HCT116 (cell line): ENCODE measurements around the gene SPDEF. TPM values are rescaled to one million over a fixed set of nuclear protein-coding genes. Genes with fewer than 3 reads are reported as not detected.
A peak's percentile ranks its signal among the peaks of the same experiment; 100 is the strongest.

Experiments used
- ATAC-seq: fragments of 200-7000 bp; cut with Tn5 transposase; 2 replicates; pipeline ENCODE4 v1.9.1; 2020; ENCODE audit warnings: mild to moderate bottlenecking, moderate library complexity
- BruUV-seq: library from RNA; stranded (reverse); fragments of 400-500 nt; replicated peaks from 2 replicates; lab custom pipeline; 2021; lab: Mats Ljungman, UMichigan
- CTCF ChIA-PET: fragments of 300-600 bp; sonication (Branson Sonifier 250); formaldehyde crosslinking; loops from one replicate; lab custom pipeline; 2021; ENCODE audit warnings: antibody characterized with exemption; lab: Charles Lee
- POLR2A ChIA-PET: fragments of 300-600, 350-600 bp; sonication (Branson Sonifier 250); formaldehyde crosslinking; loops from one replicate; lab custom pipeline; 2021; ENCODE audit warnings: antibody characterized with exemption; lab: Charles Lee
- RAD21 ChIA-PET, 2 experiments: fragments of 300-600 bp; sonication (Branson Sonifier 250); formaldehyde crosslinking; loops; one replicate each; lab custom pipeline; 2023; ENCODE audit warnings: low total read pairs in 2 of 2; ENCODE audit not compliant: uncharacterized antibody in 2 of 2, unreplicated experiment in 2 of 2, low non-redundant PET in 1 of 2; lab: Charles Lee
- DNase-seq: peaks from one replicate; pipeline ENCODE4 v3.0.0-alpha.2; 2010; ENCODE audit warnings: low read depth, low spot score
- H2AFZ ChIP-seq: fragments of 200-600 bp; shearing (Covaris generic), sonication (generic); 2 replicates; pipeline ENCODE4 v1.6.1; 2017; ENCODE audit warnings: low read depth, mixed run types, mixed read lengths, antibody characterized with exemption, low read length; ENCODE audit not compliant: poor library complexity, severe bottlenecking
- H3K27ac ChIP-seq: 2 replicates; pipeline ENCODE4 v1.5.1; 2012; ENCODE audit warnings: low read depth, low read length
- H3K27me3 ChIP-seq: fragments of 200-600 bp; sonication (generic); 2 replicates; pipeline ENCODE4 v1.6.1; 2016; ENCODE audit warnings: mixed run types, low read length, mixed read lengths; ENCODE audit not compliant: insufficient read depth
- H3K36me3 ChIP-seq, 2 experiments: fragments of 200-500 bp in 1 of 2; fragments of 200-600 bp in 1 of 2; sonication (Bioruptor generic) in 1 of 2; sonication (generic) in 1 of 2; 2 replicates each; pipeline versions ENCODE4 v1.5.1 to v1.6.1; 2014 to 2016; ENCODE audit warnings: low read length in 2 of 2, inconsistent platforms in 1 of 2, mixed read lengths in 1 of 2, mixed run types in 1 of 2; ENCODE audit not compliant: insufficient read depth in 2 of 2, control insufficient read depth in 1 of 2
- H3K4me1 ChIP-seq, 2 experiments: fragments of 200-600 bp in 1 of 2; sonication (generic) in 1 of 2; 2 replicates each; pipeline versions ENCODE4 v1.5.1 to v1.6.1; 2012 to 2017; ENCODE audit warnings: low read length in 2 of 2, inconsistent platforms in 1 of 2, mild to moderate bottlenecking in 1 of 2, mixed read lengths in 1 of 2, mixed run types in 1 of 2, moderate library complexity in 1 of 2; ENCODE audit not compliant: insufficient read depth in 2 of 2, control insufficient read depth in 1 of 2
- H3K4me2 ChIP-seq: fragments of 200-600 bp; sonication (generic); 2 replicates; pipeline ENCODE4 v1.6.1; 2017; ENCODE audit warnings: mixed run types, low read length, mixed read lengths
- H3K4me3 ChIP-seq, 2 experiments: fragments of 200-600 bp in 1 of 2; sonication (generic) in 1 of 2; replicated peaks in 1 of 2; 2 replicates each; pipeline ENCODE4 v1.5.1; 2011 to 2016; ENCODE audit warnings: low read length in 2 of 2, control low read depth in 1 of 2, low read depth in 1 of 2, mild to moderate bottlenecking in 1 of 2, mixed read lengths in 1 of 2, mixed run types in 1 of 2
- H3K79me2 ChIP-seq: fragments of 200-600 bp; sonication (generic); 2 replicates; pipeline ENCODE4 v1.6.1; 2017; ENCODE audit warnings: mild to moderate bottlenecking, mixed run types, low read length, moderate library complexity, mixed read lengths; ENCODE audit not compliant: insufficient read depth
- H3K9ac ChIP-seq: fragments of 200-600 bp; sonication (generic); 2 replicates; pipeline ENCODE4 v1.6.1; 2016; ENCODE audit warnings: low read length, mixed read lengths
- H3K9me2 ChIP-seq: fragments of 200-600 bp; sonication (generic), shearing (Covaris generic); 2 replicates; pipeline ENCODE4 v1.6.1; 2017; ENCODE audit warnings: mixed run types, mild to moderate bottlenecking, moderate library complexity; ENCODE audit not compliant: insufficient read depth
- H3K9me3 ChIP-seq, 2 experiments: fragments of 200-500 bp in 1 of 2; fragments of 200-600 bp in 1 of 2; sonication (Bioruptor generic) in 1 of 2; sonication (generic) in 1 of 2; 2 replicates each; pipeline ENCODE4 v1.6.1; 2014 to 2017; ENCODE audit warnings: low read length in 2 of 2, mixed read lengths in 2 of 2, inconsistent platforms in 1 of 2, low read depth in 1 of 2, mild to moderate bottlenecking in 1 of 2, mixed run types in 1 of 2, moderate library complexity in 1 of 2; ENCODE audit not compliant: control insufficient read depth in 1 of 2, insufficient read depth in 1 of 2
- H4K20me1 ChIP-seq: fragments of 200-600 bp; sonication (generic), shearing (Covaris generic); 2 replicates; pipeline ENCODE4 v1.6.1; 2017; ENCODE audit warnings: mixed run types, mild to moderate bottlenecking, moderate library complexity; ENCODE audit not compliant: insufficient read depth
- EGR1 ChIP-seq: IDR thresholded peaks from 2 replicates; pipeline ENCODE4 v1.6.1; 2012; ENCODE audit warnings: low read depth
- ELF1 ChIP-seq: IDR thresholded peaks from 2 replicates; pipeline ENCODE4 v1.6.1; 2012; ENCODE audit warnings: low read depth, borderline replicate concordance
- FOSL1 ChIP-seq: IDR thresholded peaks from 2 replicates; pipeline ENCODE4 v1.6.1; 2012; ENCODE audit warnings: low read depth
- JUND ChIP-seq: IDR thresholded peaks from 2 replicates; pipeline ENCODE4 v1.6.1; 2012
- POLR2A ChIP-seq: IDR thresholded peaks from 2 replicates; pipeline ENCODE4 v1.7.0; 2011; ENCODE audit warnings: borderline replicate concordance; ENCODE audit not compliant: insufficient read depth, insufficient read length; ENCODE audit errors: extremely low read depth
- POLR2AphosphoS5 ChIP-seq: IDR thresholded peaks from 2 replicates; pipeline ENCODE4 v1.6.1; 2011; ENCODE audit warnings: mild to moderate bottlenecking, low read depth, low read length, moderate library complexity
- TCF7L2 ChIP-seq: IDR thresholded peaks from 2 replicates; pipeline ENCODE4 v1.7.0; 2011; ENCODE audit warnings: borderline replicate concordance, inconsistent platforms; ENCODE audit not compliant: insufficient read depth, insufficient read length; ENCODE audit errors: extremely low read depth
- YY1 ChIP-seq: IDR thresholded peaks from 2 replicates; pipeline ENCODE4 v1.6.1; 2011; ENCODE audit warnings: low read length, low read depth, moderate library complexity, mild to moderate bottlenecking; ENCODE audit not compliant: insufficient replicate concordance; ENCODE audit errors: extremely low read depth
- ZFX ChIP-seq: fragments of 450-650 bp; IDR thresholded peaks from 2 replicates; pipeline ENCODE4 v1.6.1; 2017
- intact Hi-C: fragments of 100-400 bp; cut with micrococcal nuclease; formaldehyde crosslinking; loops from 2 replicates; pipeline ENCODE4 v1.10.0; 2022
- total RNA-seq: library from RNA; stranded (reverse); gene quantifications from one replicate; pipeline ENCODE4 v1.2.1, GENCODE V29; 2021; ENCODE audit not compliant: unreplicated experiment
- TF ChIP-seq, protein P1 (sequence below): IDR thresholded peaks from 2 replicates; pipeline ENCODE4 v1.6.1; 2011; ENCODE audit warnings: mild to moderate bottlenecking, low read length, moderate library complexity; ENCODE audit not compliant: insufficient replicate concordance; ENCODE audit errors: extremely low read depth
- TF ChIP-seq, protein P2 (sequence below): IDR thresholded peaks from 2 replicates; pipeline ENCODE4 v1.6.1; 2012; ENCODE audit warnings: low read depth
- TF ChIP-seq, protein P3 (sequence below): IDR thresholded peaks from 2 replicates; pipeline ENCODE4 v1.6.1; 2012

SPDEF gene
- total RNA-seq, 1 experiment from 2014 or later, result 0.39 TPM

DNA sequence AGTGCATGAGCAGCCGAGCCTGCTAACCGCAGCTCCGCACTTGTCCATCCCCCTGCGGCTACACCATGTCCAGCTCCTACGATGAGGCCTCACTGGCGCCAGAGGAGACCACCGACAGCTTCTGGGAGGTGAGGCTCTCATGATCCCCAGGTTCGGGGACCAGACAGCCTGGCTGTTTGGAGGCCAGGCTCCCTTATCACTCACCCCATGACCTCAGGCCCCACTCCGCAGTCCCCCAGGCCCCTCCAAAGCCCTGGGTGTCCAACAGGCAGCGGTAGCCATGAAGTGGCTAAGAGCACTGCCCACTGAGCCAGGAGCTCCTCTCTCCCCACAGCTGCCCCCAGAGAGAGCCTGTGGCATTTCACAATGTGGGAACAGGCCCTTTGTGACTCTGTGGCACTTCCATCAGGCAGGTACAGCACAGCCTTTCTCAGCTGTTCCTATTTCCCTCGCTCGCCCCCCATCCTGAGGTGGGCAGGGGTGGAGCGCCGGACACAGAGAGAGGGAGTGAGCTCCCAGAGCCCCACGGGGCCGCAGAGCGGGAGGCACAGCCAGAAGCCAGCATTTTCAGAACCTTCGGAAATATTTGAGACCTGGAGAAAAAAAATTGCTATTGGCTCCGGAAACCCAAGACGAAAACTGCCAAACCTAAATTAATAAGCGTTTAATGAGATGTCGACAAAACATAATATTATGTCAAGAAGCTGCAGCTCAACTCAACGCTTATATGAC is 29.7 kb downstream of the SPDEF start:
- DNase-seq (no peak), ATAC-seq (no peak)
- Histone ChIP-seq H3K9me2 (no peaks in the 10 kb centered on the region), H2AFZ (no peak overlapping the region), H3K4me1 (peaks cover 10 to 14% of the 10 kb centered on the region in 2 experiments; a peak in 3 of 4 replicates), H3K79me2 (no peaks in the 10 kb centered on the region), H3K4me2 (peak overlapping the region; percentile 51), H3K27ac (no peak overlapping the region; the same call in 1 of the 2 replicates), H3K9me3 (no peaks in the 10 kb centered on the region), H3K4me3 (no peak overlapping the region), H4K20me1 (no peaks in the 10 kb centered on the region), H3K27me3 (no peaks in the 10 kb centered on the region), H3K9ac (peak overlapping the region; percentile 29), H3K36me3 (no peaks in the 10 kb centered on the region)
- TSS peak; percentile 79 for BruUV-seq
- ChIA-PET RAD21 (interaction anchor here in 1 of 2 experiments (0.6 kb wide), 1 partner anchor 76 kb away, joined by 3 read pairs; no protein-coding TSS in a partner anchor), POLR2A (no interaction called here), CTCF (interaction anchor here (0.7 to 1.9 kb wide), 2 partner anchors 83 kb away, joined by 3 to 7 read pairs; no protein-coding TSS in a partner anchor)
- TF ChIP-seq ELF1 (no peak), EGR1 (no peak), YY1 (no peak), POLR2AphosphoS5 (no peak), POLR2A (no peak), JUND (no peak), TCF7L2 (no peak), FOSL1 (no peak), ZFX (no peak)
- TF ChIP-seq, protein P1, sequence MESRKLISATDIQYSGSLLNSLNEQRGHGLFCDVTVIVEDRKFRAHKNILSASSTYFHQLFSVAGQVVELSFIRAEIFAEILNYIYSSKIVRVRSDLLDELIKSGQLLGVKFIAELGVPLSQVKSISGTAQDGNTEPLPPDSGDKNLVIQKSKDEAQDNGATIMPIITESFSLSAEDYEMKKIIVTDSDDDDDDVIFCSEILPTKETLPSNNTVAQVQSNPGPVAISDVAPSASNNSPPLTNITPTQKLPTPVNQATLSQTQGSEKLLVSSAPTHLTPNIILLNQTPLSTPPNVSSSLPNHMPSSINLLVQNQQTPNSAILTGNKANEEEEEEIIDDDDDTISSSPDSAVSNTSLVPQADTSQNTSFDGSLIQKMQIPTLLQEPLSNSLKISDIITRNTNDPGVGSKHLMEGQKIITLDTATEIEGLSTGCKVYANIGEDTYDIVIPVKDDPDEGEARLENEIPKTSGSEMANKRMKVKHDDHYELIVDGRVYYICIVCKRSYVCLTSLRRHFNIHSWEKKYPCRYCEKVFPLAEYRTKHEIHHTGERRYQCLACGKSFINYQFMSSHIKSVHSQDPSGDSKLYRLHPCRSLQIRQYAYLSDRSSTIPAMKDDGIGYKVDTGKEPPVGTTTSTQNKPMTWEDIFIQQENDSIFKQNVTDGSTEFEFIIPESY, result no peak
- TF ChIP-seq, protein P2, sequence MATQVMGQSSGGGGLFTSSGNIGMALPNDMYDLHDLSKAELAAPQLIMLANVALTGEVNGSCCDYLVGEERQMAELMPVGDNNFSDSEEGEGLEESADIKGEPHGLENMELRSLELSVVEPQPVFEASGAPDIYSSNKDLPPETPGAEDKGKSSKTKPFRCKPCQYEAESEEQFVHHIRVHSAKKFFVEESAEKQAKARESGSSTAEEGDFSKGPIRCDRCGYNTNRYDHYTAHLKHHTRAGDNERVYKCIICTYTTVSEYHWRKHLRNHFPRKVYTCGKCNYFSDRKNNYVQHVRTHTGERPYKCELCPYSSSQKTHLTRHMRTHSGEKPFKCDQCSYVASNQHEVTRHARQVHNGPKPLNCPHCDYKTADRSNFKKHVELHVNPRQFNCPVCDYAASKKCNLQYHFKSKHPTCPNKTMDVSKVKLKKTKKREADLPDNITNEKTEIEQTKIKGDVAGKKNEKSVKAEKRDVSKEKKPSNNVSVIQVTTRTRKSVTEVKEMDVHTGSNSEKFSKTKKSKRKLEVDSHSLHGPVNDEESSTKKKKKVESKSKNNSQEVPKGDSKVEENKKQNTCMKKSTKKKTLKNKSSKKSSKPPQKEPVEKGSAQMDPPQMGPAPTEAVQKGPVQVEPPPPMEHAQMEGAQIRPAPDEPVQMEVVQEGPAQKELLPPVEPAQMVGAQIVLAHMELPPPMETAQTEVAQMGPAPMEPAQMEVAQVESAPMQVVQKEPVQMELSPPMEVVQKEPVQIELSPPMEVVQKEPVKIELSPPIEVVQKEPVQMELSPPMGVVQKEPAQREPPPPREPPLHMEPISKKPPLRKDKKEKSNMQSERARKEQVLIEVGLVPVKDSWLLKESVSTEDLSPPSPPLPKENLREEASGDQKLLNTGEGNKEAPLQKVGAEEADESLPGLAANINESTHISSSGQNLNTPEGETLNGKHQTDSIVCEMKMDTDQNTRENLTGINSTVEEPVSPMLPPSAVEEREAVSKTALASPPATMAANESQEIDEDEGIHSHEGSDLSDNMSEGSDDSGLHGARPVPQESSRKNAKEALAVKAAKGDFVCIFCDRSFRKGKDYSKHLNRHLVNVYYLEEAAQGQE, result no peak
- TF ChIP-seq, protein P3, sequence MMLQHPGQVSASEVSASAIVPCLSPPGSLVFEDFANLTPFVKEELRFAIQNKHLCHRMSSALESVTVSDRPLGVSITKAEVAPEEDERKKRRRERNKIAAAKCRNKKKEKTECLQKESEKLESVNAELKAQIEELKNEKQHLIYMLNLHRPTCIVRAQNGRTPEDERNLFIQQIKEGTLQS, result no peak
- intact Hi-C loops, result no loop called here
